ENCODE data around the gene GPSM3.
"Not testable (repeated sequence)": the region's sequence is repeated elsewhere in the genome, so short reads cannot be mapped to it uniquely, and the experiment has no call there.

The GPSM3 gene

GRCh38 chr6:32216285-32216684, 23.8 kb upstream of the GPSM3 start:
- Histone ChIP-seq H3K4me1 (ENCODE audit: insufficient read depth, low read length) (no peaks in the 10 kb centered on the region), H3K9ac (ENCODE audit: low read depth, low read length) (no peak overlapping the region)
- WGBS, result 89% methylated on average over 10 of the region's 10 CpGs

DNA sequence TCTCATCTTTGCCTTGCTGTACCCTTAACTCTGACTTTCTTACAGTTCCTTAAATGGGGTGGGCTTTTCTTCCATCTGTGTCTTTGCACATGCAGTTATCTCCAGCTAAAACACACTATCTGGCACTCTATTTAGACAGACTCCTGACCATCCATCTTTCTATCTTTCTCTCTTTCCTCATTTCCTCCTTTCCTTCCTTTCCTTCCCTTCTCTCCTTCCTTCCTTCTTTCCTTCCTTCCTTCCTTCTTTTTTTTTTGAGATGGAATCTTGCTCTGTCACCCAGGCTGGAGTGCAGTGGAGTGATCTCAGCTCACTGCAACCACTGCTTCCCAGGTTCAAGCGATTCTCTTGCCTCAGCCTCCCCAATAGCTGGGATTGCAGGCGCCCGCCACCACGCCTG, 23.2 kb upstream of the GPSM3 start:
- 92% methylated on average over 1 of the region's 4 CpGs for WGBS
- Histone ChIP-seq H3K4me3 (ENCODE audit: low read length) (no peak overlapping the region), H3K4me1 (ENCODE audit: insufficient read depth, low read length) (no peaks in the 10 kb centered on the region), H3K27me3 (ENCODE audit: insufficient read depth, low read length) (no peaks in the 10 kb centered on the region), H3K27ac (ENCODE audit: low read depth, low read length) (no peak overlapping the region), H3K9ac (ENCODE audit: low read depth, low read length) (no peak overlapping the region), H3K9me3 (ENCODE audit: insufficient read depth, low read depth, low read length) (no peaks in the 10 kb centered on the region), H3K36me3 (ENCODE audit: insufficient read depth, low read length) (no peaks in the 10 kb centered on the region)

More at GRCh38 chr6:32216285-32216684, 23.8 kb upstream of the GPSM3 start:
- Histone ChIP-seq H3K27me3 (ENCODE audit: insufficient read depth, low read length) (no peaks in the 10 kb centered on the region), H3K4me3 (ENCODE audit: low read length) (no peak overlapping the region), H3K9me3 (ENCODE audit: insufficient read depth, low read depth, low read length) (no peaks in the 10 kb centered on the region), H3K27ac (ENCODE audit: low read depth, low read length) (no peak overlapping the region), H3K36me3 (ENCODE audit: insufficient read depth, low read length) (no peaks in the 10 kb centered on the region)

DNA sequence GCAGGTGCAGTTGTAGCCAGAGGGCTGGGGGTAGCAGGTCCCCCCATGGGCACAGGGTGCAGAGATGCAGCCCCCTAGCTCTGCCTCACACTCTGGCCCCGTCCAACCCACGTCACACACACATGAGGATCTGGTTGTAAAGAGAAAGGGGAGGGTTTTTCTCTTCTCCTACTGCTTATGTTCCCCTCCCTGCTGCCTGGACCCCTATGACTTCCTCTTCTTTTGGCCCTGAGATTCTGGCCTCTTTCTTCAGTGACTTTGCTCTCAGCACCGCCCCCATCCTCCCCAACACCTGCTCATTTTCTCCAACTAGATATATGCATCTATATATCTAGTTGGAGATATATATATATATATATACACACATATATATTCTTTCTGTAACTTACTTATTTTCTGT, 21.7 kb upstream of the GPSM3 start:
- no peak overlapping the region for H3K9ac ChIP-seq (ENCODE audit: low read depth, low read length)
- H3K9me3 ChIP-seq (ENCODE audit: insufficient read depth, low read depth, low read length), result no peaks in the 10 kb centered on the region
- H3K36me3 ChIP-seq (ENCODE audit: insufficient read depth, low read length), result no peaks in the 10 kb centered on the region
- H3K4me1 ChIP-seq (ENCODE audit: insufficient read depth, low read length), result no peaks in the 10 kb centered on the region
- H3K27me3 ChIP-seq (ENCODE audit: insufficient read depth, low read length), result no peaks in the 10 kb centered on the region
- no peak overlapping the region for H3K27ac ChIP-seq (ENCODE audit: low read depth, low read length)
- WGBS, result no CpG with 5 or more reads among the region's 3 CpGs
- no peak overlapping the region for H3K4me3 ChIP-seq (ENCODE audit: low read length)

GRCh38 chr6:32213649-32214048, 21.2 kb upstream of the GPSM3 start:
- no peaks in the 10 kb centered on the region for H3K36me3 ChIP-seq (ENCODE audit: insufficient read depth, low read length)
- H3K9ac ChIP-seq (ENCODE audit: low read depth, low read length), result no peak overlapping the region
- H3K4me1 ChIP-seq (ENCODE audit: insufficient read depth, low read length), result no peaks in the 10 kb centered on the region
- H3K9me3 ChIP-seq (ENCODE audit: insufficient read depth, low read depth, low read length), result no peaks in the 10 kb centered on the region
- H3K27me3 ChIP-seq (ENCODE audit: insufficient read depth, low read length), result no peaks in the 10 kb centered on the region
- H3K27ac ChIP-seq (ENCODE audit: low read depth, low read length), result no peak overlapping the region
- H3K4me3 ChIP-seq (ENCODE audit: low read length), result no peak overlapping the region
- WGBS, result 87% methylated on average over 6 of the region's 6 CpGs

DNA sequence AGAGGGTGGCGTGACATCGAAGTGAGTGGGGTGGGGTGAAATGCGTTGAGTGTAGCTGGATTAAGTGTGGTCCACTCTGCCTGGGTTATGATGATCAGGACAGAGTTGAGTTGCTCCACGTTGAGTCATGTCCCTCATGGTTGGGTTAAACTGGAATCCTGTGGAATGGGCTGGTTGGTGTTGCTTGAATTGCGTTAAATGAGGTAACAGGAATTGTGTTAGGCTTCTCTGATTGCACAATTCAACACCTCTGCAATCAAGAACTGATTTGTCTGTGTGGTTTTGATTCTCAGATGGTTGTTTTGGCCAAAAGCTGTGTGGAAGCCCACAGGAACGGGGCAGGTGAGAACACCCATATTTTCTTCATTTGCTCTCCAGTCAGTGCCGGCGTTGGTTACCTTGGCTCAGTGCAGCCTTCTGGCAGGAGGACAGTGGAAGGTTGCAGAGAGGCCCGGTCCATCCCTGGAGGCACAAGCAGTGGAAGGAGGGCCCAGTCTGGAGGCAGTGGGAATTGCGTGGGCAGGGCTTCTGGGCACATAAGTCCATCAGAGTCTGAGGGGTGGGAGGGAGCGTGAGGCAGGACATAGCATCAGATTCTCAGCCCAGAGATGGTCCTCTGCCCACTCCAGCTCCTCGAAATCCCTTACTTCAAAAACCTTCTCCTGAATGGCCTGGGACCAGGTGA, 19.8 kb upstream of the GPSM3 start:
- WGBS, result 91% methylated on average over 12 of the region's 12 CpGs
- Histone ChIP-seq H3K9ac (ENCODE audit: low read depth, low read length) (no peak overlapping the region), H3K9me3 (ENCODE audit: insufficient read depth, low read depth, low read length) (no peaks in the 10 kb centered on the region), H3K27me3 (ENCODE audit: insufficient read depth, low read length) (no peaks in the 10 kb centered on the region), H3K36me3 (ENCODE audit: insufficient read depth, low read length) (no peaks in the 10 kb centered on the region), H3K27ac (ENCODE audit: low read depth, low read length) (no peak overlapping the region), H3K4me3 (ENCODE audit: low read length) (no peak overlapping the region), H3K4me1 (ENCODE audit: insufficient read depth, low read length) (no peaks in the 10 kb centered on the region)

DNA sequence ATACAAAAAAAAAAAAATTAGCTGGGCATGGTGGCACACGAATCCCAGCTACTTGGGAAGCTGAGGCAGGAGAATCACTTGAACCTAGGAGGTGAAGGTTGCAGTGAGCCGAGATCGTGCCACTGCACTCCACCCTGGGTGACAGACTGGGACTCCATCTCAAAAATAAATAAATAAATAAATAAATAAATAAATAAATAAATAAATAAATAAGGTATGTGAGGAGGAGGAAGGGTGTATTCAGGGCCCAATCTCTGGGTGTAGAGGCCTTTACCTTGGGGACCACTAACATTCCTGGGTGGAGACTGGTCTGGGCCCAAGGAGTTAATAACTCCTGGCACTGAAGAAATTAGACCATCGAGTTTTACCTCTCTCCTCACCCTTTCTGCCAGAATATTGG, 19.0 kb upstream of the GPSM3 start:
- not testable (repeated sequence) for H3K9ac ChIP-seq (ENCODE audit: low read depth, low read length); H3K4me1 ChIP-seq (ENCODE audit: insufficient read depth, low read length); H3K27ac ChIP-seq (ENCODE audit: low read depth, low read length); H3K36me3 ChIP-seq (ENCODE audit: insufficient read depth, low read length); H3K27me3 ChIP-seq (ENCODE audit: insufficient read depth, low read length); H3K4me3 ChIP-seq (ENCODE audit: low read length); H3K9me3 ChIP-seq (ENCODE audit: insufficient read depth, low read depth, low read length)
- 87% methylated on average over 3 of the region's 4 CpGs for WGBS

DNA sequence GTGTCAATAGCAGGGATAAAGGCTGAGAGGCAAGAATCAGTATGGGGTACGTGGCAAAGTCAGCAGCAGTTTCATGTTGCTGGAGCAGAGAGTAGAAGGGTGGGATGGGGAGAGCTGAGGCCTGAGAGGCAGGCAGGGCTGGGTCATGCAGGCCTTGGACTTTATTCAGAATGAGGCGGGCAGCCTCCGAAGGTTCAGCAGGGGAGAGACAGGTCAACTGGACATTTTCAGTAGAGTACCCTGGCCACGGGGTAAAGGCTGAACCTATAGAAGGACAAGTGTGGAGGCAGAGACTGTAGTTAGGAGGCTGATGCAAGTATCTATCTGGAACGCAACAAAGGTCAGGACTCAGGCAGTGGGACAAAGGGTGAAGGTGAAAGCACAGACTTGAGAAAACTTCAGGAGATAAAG, 17.8 kb upstream of the GPSM3 start:
- Histone ChIP-seq H3K4me3 (ENCODE audit: low read length) (no peak overlapping the region), H3K4me1 (ENCODE audit: insufficient read depth, low read length) (no peaks in the 10 kb centered on the region), H3K36me3 (ENCODE audit: insufficient read depth, low read length) (no peaks in the 10 kb centered on the region), H3K9me3 (ENCODE audit: insufficient read depth, low read depth, low read length) (no peaks in the 10 kb centered on the region), H3K27me3 (ENCODE audit: insufficient read depth, low read length) (no peaks in the 10 kb centered on the region), H3K27ac (ENCODE audit: low read depth, low read length) (no peak overlapping the region), H3K9ac (ENCODE audit: low read depth, low read length) (no peak overlapping the region)
- 83% methylated on average over 5 of the region's 5 CpGs for WGBS

DNA sequence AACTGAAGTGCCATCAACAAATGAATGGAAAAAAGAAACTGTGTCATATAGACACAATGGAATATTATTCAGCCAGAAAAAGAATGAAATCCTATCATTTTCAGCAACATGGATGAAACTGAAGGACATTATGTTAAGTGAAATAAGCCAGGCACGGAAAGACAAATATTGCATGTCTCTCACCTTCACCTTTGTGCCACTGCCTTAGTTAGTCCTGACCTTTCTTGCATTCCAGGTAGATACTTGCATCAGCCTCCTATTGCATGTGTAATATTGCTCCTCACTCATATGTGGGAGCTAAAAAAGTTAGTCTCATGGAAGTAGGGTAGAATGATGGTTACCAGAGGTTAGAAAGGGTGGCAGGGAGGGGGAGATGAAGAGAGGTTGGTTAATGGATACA, 16.6 kb upstream of the GPSM3 start:
- H3K27me3 ChIP-seq (ENCODE audit: insufficient read depth, low read length), result no peaks in the 10 kb centered on the region
- WGBS, result 100% methylated on average over 1 of the region's 1 CpG

DNA sequence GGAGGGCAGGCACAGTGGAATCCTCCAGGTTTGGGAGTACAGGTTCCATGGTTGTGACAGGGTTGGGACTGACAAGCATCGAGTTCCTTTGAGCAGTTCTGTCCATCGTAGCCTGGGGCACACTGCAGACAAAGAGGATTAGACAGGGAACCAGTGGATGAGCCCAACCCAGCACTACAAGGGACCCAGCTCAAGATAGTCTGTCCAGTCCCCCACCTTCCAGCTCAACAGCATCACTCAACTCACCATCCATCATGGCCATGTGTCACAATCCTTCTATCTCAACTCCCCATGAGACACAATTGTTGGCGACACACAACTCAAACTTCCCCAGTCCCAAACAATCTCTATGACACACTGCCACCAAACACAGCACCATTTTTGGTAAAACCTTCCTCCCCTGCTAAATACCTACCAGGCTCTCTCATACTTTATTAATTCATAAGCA, 11.8 kb upstream of the GPSM3 start:
- Histone ChIP-seq H3K36me3 (ENCODE audit: insufficient read depth, low read length) (no peaks in the 10 kb centered on the region), H3K9ac (ENCODE audit: low read depth, low read length) (no peak overlapping the region), H3K27ac (ENCODE audit: low read depth, low read length) (no peak overlapping the region), H3K9me3 (ENCODE audit: insufficient read depth, low read depth, low read length) (no peaks in the 10 kb centered on the region), H3K4me3 (ENCODE audit: low read length) (no peak overlapping the region), H3K4me1 (ENCODE audit: insufficient read depth, low read length) (no peaks in the 10 kb centered on the region), H3K27me3 (ENCODE audit: insufficient read depth, low read length) (no peaks in the 10 kb centered on the region)
- 85% methylated on average over 3 of the region's 3 CpGs for WGBS

More for the DNA sequence above, 16.6 kb upstream of the GPSM3 start:
- H3K9ac ChIP-seq (ENCODE audit: low read depth, low read length), result no peak overlapping the region
- H3K36me3 ChIP-seq (ENCODE audit: insufficient read depth, low read length), result no peaks in the 10 kb centered on the region
- H3K27ac ChIP-seq (ENCODE audit: low read depth, low read length), result no peak overlapping the region
- H3K9me3 ChIP-seq (ENCODE audit: insufficient read depth, low read depth, low read length), result no peaks in the 10 kb centered on the region
- no peak overlapping the region for H3K4me3 ChIP-seq (ENCODE audit: low read length)
- H3K4me1 ChIP-seq (ENCODE audit: insufficient read depth, low read length), result no peaks in the 10 kb centered on the region

DNA sequence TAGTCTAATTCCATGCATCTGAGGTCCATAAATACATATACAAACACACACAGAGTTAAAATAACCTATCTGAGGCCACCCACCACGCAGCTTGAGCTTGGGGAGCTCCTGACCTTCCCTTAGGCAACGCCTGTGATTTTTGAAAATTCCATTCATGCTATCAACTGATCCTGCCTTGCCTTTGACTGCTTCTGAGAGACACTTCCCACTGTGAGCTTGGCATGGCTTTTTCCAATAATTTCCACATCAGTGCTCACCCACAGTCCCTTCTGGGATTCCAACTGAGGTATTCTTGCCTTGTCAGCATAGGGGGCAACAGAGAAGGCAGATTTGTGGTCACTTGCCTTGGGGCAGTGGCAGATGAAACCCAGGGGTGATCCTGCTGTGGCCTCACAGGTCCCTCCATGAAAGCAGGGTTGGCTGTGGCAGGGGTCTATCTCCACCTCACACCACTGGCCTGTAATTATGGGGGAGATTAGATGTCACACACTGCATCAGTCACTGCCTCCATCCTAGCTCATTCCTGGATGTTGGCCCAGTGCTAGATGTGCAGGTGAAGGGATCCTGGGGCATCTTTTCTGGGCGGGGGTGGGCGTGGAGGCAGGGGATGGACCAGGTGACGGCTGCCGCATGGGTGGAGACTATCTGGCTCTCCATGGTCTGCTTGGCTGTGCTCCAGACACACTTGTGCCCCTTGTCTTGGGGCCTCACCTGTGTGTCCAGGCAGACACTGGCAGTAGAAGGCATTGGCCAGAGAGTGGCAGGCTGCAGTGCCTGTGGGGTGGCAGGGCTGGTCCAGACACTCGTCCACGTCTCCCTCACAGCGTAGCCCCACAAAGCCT, 11.2 kb upstream of the GPSM3 start:
- no peak overlapping the region for H3K9ac ChIP-seq (ENCODE audit: low read depth, low read length)
- no peaks in the 10 kb centered on the region for H3K36me3 ChIP-seq (ENCODE audit: insufficient read depth, low read length)
- no peak overlapping the region for H3K4me3 ChIP-seq (ENCODE audit: low read length)
- H3K27me3 ChIP-seq (ENCODE audit: insufficient read depth, low read length), result no peaks in the 10 kb centered on the region
- 90% methylated on average over 9 of the region's 9 CpGs for WGBS
- no peak overlapping the region for H3K27ac ChIP-seq (ENCODE audit: low read depth, low read length)
- H3K4me1 ChIP-seq (ENCODE audit: insufficient read depth, low read length), result no peaks in the 10 kb centered on the region
- no peaks in the 10 kb centered on the region for H3K9me3 ChIP-seq (ENCODE audit: insufficient read depth, low read depth, low read length)

- Histone ChIP-seq H3K9ac (ENCODE audit: low read depth, low read length) (no peak overlapping the region), H3K27ac (ENCODE audit: low read depth, low read length) (no peak overlapping the region), H3K4me1 (ENCODE audit: insufficient read depth, low read length) (peaks cover 5% of the 10 kb centered on the region; the same call in 1 of the 2 replicates)
These were observed 9.7 kb upstream of the GPSM3 start for GRCh38 chr6:32202186-32202585.

More at GRCh38 chr6:32202186-32202585, 9.7 kb upstream of the GPSM3 start:
- WGBS, result 89% methylated on average over 9 of the region's 9 CpGs
- Histone ChIP-seq H3K4me3 (ENCODE audit: low read length) (no peak overlapping the region), H3K9me3 (ENCODE audit: insufficient read depth, low read depth, low read length) (no peaks in the 10 kb centered on the region), H3K36me3 (ENCODE audit: insufficient read depth, low read length) (no peaks in the 10 kb centered on the region), H3K27me3 (ENCODE audit: insufficient read depth, low read length) (no peaks in the 10 kb centered on the region)

Data from HUES64 (cell line).